ENCODE measurements around the gene ACSM4.

The ACSM4 gene

GRCh38 chr12:7339675-7340074 lies 35.8 kb downstream of the ACSM4 start:
- DNase-seq (ENCODE audit: low read depth in 2 of 2), result no peak

GRCh38 chr12:7344833-7345606 lies 41.1 kb downstream of the ACSM4 start:
- DNase-seq (ENCODE audit: low read depth in 2 of 2), result no peak

- no peak for DNase-seq (ENCODE audit: low read depth in 2 of 2)
These were observed 42.8 kb downstream of the ACSM4 start for GRCh38 chr12:7346551-7347225.

- no peak for DNase-seq (ENCODE audit: low read depth in 2 of 2)
These were observed 45.5 kb downstream of the ACSM4 start for GRCh38 chr12:7349418-7349817.

GRCh38 chr12:7351177-7351576 lies 47.3 kb downstream of the ACSM4 start:
- DNase-seq (ENCODE audit: low read depth in 2 of 2), result no peak

- DNase-seq (ENCODE audit: low read depth in 2 of 2), result no peak
These were observed 48.8 kb downstream of the ACSM4 start for GRCh38 chr12:7352661-7353060.

- DNase-seq (ENCODE audit: low read depth in 2 of 2), result no peak
These were observed 50.7 kb downstream of the ACSM4 start for GRCh38 chr12:7354529-7354928.

GRCh38 chr12:7361265-7361664 lies 57.4 kb downstream of the ACSM4 start:
- no peak for DNase-seq (ENCODE audit: low read depth in 2 of 2)

- no peak for DNase-seq (ENCODE audit: low read depth in 2 of 2)
These were observed 58.9 kb downstream of the ACSM4 start for GRCh38 chr12:7362734-7363133.

- no peak for DNase-seq (ENCODE audit: low read depth in 2 of 2)
These were observed 65.4 kb downstream of the ACSM4 start for GRCh38 chr12:7369274-7369729.

- no peak for DNase-seq (ENCODE audit: low read depth in 2 of 2)
These were observed 69.4 kb downstream of the ACSM4 start for GRCh38 chr12:7373226-7373625.

GRCh38 chr12:7374423-7375144 lies 70.7 kb downstream of the ACSM4 start:
- no peak for DNase-seq (ENCODE audit: low read depth in 2 of 2)

- no peak for DNase-seq (ENCODE audit: low read depth in 2 of 2)
These were observed 71.3 kb downstream of the ACSM4 start for GRCh38 chr12:7375145-7375543.

GRCh38 chr12:7376196-7376595 lies 72.3 kb downstream of the ACSM4 start:
- no peak for DNase-seq (ENCODE audit: low read depth in 2 of 2)
